PC-9 (cell line): ENCODE data around the gene C6orf136. TPM values are rescaled to one million over a fixed set of nuclear protein-coding genes. Genes with fewer than 3 reads are reported as not detected.

Source experiments
- BruUV-seq: library from RNA; stranded (reverse); fragments of 400-500 nt; replicated peaks from 2 replicates; lab custom pipeline; 2021; lab: Mats Ljungman, UMichigan
- CTCF ChIA-PET: fragments of 300-600 bp; sonication (Branson Sonifier 250); formaldehyde crosslinking; loops from one replicate; lab custom pipeline; 2022; ENCODE audit warnings: antibody characterized with exemption; lab: Charles Lee
- POLR2A ChIA-PET: fragments of 300-600 bp; sonication (Branson Sonifier 250); formaldehyde crosslinking; loops from one replicate; lab custom pipeline; 2022; ENCODE audit warnings: antibody characterized with exemption; ENCODE audit not compliant: unreplicated experiment; lab: Charles Lee
- DNase-seq, 2 experiments: peaks; one replicate each; pipeline versions ENCODE4 v3.0.0 to v3.0.0-alpha.2; 2015 to 2022; ENCODE audit warnings: mixed read lengths in 1 of 2
- H2AFZ ChIP-seq: fragments of 200-600 bp; sonication (generic); 2 replicates; pipeline ENCODE4 v1.8.1; 2017; ENCODE audit warnings: antibody characterized with exemption
- H3F3A ChIP-seq: fragments of 200-600 bp; sonication (generic); 2 replicates; pipeline ENCODE4 v1.8.1; 2017; ENCODE audit warnings: antibody characterized with exemption, mild to moderate bottlenecking, low read depth; ENCODE audit not compliant: insufficient read depth
- H3K27ac ChIP-seq: fragments of 200-600 bp; sonication (generic); 2 replicates; pipeline ENCODE4 v1.6.1; 2016; ENCODE audit warnings: mixed run types
- H3K27me3 ChIP-seq: fragments of 200-600 bp; sonication (generic); 2 replicates; pipeline ENCODE4 v1.6.1; 2016; ENCODE audit warnings: low read depth, mixed run types; ENCODE audit not compliant: insufficient read depth
- H3K36me3 ChIP-seq: fragments of 200-600 bp; sonication (generic); 2 replicates; pipeline ENCODE4 v1.6.1; 2016; ENCODE audit warnings: low read depth, mixed run types
- H3K4me1 ChIP-seq: fragments of 200-600 bp; sonication (generic); replicated peaks from 2 replicates; pipeline ENCODE4 v1.6.1; 2016; ENCODE audit warnings: mixed run types; ENCODE audit not compliant: insufficient read depth
- H3K4me2 ChIP-seq: fragments of 200-600 bp; sonication (generic); 2 replicates; pipeline ENCODE4 v1.6.1; 2017; ENCODE audit warnings: mixed run types
- H3K4me3 ChIP-seq: fragments of 200-600 bp; sonication (generic); 2 replicates; pipeline ENCODE4 v1.6.1; 2016; ENCODE audit warnings: mixed run types
- H3K79me2 ChIP-seq: fragments of 200-600 bp; sonication (generic); 2 replicates; pipeline ENCODE4 v1.6.1; 2017; ENCODE audit warnings: low read depth, mixed run types
- H3K9me2 ChIP-seq: fragments of 200-600 bp; sonication (generic); 2 replicates; pipeline ENCODE4 v1.8.1; 2017; ENCODE audit warnings: mild to moderate bottlenecking; ENCODE audit not compliant: insufficient read depth
- H3K9me3 ChIP-seq: fragments of 200-600 bp; sonication (generic); 2 replicates; pipeline ENCODE4 v1.8.1; 2016; ENCODE audit warnings: low read depth; ENCODE audit not compliant: insufficient read depth
- H4K20me1 ChIP-seq: fragments of 200-600 bp; sonication (generic); 2 replicates; pipeline ENCODE4 v1.8.1; 2017; ENCODE audit not compliant: insufficient read depth
- EZH2 ChIP-seq: fragments of 200-600 bp; sonication (generic); IDR thresholded peaks from 2 replicates; pipeline ENCODE4 v1.8.0; 2017; ENCODE audit warnings: antibody characterized with exemption, low read depth
- intact Hi-C: fragments of 100-400 bp; cut with micrococcal nuclease; formaldehyde crosslinking; loops from one replicate; pipeline ENCODE4 v1.10.0; 2022; ENCODE audit not compliant: unreplicated experiment
- total RNA-seq: library from RNA; stranded (reverse); gene quantifications from 2 replicates; pipeline ENCODE4 v1.2.3, GENCODE V29; 2021
- TF ChIP-seq, protein P1 (sequence below): fragments of 200-600 bp; sonication (generic); conservative IDR thresholded peaks from 2 replicates; pipeline ENCODE4 v1.6.1; 2017; ENCODE audit warnings: mixed run types, antibody characterized with exemption, mild to moderate bottlenecking, moderate library complexity

The C6orf136 gene
- total RNA-seq, 1 experiment from 2014 or later = 21.2 TPM

DNA sequence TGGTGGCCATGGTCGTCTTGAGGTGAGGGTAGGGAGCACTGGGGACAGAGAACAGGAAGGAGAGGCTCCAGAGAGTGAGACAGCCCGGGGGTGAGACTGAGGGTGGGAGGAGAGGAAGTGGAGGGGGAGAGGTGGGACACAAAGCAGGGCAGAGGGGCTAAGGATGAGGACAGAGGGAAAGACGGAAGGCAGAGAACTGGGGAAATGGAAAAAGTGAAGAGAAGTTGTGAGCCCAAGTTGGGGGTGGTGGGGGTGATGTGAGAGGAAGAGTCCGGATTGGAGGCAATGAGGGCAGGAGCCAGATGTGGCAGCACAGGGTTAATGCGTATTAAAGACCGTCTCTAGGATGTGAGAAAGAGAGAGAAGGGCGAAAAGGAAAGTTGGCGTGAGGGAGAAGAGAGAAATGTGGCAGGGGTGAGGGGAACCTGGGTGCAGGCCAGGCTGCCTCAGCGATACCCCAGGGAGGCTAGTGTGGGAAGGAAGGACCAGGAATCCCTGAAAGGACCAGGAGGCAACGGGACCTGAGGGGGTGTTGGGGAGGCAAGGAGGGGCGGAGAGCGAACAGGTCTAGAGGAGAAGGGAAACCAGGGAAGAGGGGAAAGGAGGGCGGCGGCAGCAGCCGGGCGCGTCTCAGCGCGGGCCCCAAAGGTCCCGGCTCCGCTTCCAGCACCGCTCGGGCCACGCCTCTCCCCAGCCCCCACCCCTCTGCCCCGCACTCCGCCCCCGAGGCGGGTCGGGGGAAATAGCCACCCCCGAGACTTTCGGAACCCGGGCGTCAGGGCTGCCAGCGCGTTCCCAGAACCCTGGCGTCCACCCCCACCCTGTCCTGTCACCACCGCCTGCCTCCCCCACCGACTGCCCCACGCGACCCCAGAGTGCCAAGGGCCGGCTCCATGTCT lies 39.3 kb downstream of the C6orf136 start, which contains the start of gene PPP1R18:
PPP1R18 (minus strand) TSS at position 637 of the 899 bp plus-strand sequence; CDS start at position 10, 627 bp downstream.
- H3K4me2 ChIP-seq = peak within 1 kb of the TSS; percentile 93
- peak within 1 kb of the TSS; percentile 72 for H3K27ac ChIP-seq
- BruUV-seq = no TSS peak
- H3K9me2 ChIP-seq = no peaks in the 10 kb centered on the region
- H3K36me3 ChIP-seq = no peaks in the 10 kb centered on the region
- no peak for TF ChIP-seq EZH2
- TF ChIP-seq, protein P1, sequence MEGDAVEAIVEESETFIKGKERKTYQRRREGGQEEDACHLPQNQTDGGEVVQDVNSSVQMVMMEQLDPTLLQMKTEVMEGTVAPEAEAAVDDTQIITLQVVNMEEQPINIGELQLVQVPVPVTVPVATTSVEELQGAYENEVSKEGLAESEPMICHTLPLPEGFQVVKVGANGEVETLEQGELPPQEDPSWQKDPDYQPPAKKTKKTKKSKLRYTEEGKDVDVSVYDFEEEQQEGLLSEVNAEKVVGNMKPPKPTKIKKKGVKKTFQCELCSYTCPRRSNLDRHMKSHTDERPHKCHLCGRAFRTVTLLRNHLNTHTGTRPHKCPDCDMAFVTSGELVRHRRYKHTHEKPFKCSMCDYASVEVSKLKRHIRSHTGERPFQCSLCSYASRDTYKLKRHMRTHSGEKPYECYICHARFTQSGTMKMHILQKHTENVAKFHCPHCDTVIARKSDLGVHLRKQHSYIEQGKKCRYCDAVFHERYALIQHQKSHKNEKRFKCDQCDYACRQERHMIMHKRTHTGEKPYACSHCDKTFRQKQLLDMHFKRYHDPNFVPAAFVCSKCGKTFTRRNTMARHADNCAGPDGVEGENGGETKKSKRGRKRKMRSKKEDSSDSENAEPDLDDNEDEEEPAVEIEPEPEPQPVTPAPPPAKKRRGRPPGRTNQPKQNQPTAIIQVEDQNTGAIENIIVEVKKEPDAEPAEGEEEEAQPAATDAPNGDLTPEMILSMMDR = no peak
- H2AFZ ChIP-seq = peak within 1 kb of the TSS; percentile 92
- H3F3A ChIP-seq = peaks cover 46% of the 10 kb centered on the region
- intact Hi-C loops = loop anchor here (2.0 kb wide), 2 partner anchors 69 to 133 kb away; partner anchors contain the start of genes MRPS18B and PPP1R10
- no peaks in the 10 kb centered on the region for H3K27me3 ChIP-seq
- no peaks in the 10 kb centered on the region for H3K9me3 ChIP-seq
- ChIA-PET CTCF (interaction anchor here (0.7 kb wide), 2 partner anchors 36 to 328 kb away, joined by 3 to 5 read pairs; no protein-coding TSS in a partner anchor), POLR2A (no interaction called here)
- H3K4me1 ChIP-seq = peaks cover 63% of the 10 kb centered on the region
- DNase-seq = peak in 1 of 2 experiments; percentile 79
- H3K79me2 ChIP-seq = peaks cover 55% of the 10 kb centered on the region
- H3K4me3 ChIP-seq = peak within 1 kb of the TSS; percentile 98
- no peaks in the 10 kb centered on the region for H4K20me1 ChIP-seq

DNA sequence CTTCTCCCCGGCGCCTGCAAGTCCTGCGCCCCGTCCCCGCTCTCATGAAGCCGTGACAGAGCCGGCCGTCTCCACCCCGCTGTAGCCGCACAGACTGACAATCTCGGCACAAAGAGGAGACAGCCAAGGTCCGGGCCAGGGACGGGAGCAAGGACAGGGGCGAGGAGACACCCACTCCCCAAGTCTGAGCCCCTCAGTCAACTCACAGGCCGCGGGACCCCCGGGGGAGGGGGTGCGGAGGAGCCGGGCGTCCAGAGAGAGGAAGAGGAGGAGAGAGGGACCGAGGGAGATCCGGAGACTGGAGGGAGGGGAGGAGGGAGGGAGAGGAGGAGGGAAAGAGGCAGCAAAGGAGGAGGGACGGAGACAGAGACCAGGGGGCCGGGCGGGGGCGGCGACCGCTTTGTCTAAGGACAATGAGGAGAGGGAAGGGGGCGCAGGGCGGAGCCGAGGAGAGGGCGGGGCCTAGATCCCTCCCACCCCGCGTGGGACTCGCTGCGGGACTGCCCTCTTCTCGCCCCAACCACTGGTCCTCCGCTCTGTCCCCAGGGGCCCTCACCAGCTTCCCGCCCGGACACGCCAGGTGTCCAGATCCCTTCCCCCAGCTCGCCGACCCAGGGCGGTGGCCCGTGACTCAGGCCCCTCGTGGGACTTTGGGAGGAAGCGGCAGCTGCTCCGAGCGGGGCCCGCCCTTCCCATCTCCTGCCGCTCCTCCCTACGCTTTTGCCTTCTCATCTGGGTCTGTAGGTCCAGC lies 40.1 kb downstream of the C6orf136 start:
- H3K4me3 ChIP-seq = peak overlapping the region; percentile 98
- intact Hi-C loops = loop anchor here (1.0 to 2.0 kb wide), 4 partner anchors 30 to 227 kb away; partner anchors contain the start of genes MDC1, MRPS18B, PPP1R10 and VARS2
- peak; percentile 80 to 98 for DNase-seq
- H3F3A ChIP-seq = peaks cover 39% of the 10 kb centered on the region
- CTCF ChIA-PET = interaction anchor here (0.6 kb wide), 1 partner anchor 66 kb away, joined by 4 read pairs; no protein-coding TSS in a partner anchor
- no TSS peak for BruUV-seq
- peak overlapping the region; percentile 93 for H3K4me2 ChIP-seq
- H3K27ac ChIP-seq = peak overlapping the region; percentile 72
- TF ChIP-seq, protein P1 = no peak
- TF ChIP-seq EZH2 = no peak
- H4K20me1 ChIP-seq = no peaks in the 10 kb centered on the region
- H3K79me2 ChIP-seq = peaks cover 47% of the 10 kb centered on the region
- H3K36me3 ChIP-seq = no peaks in the 10 kb centered on the region
- H2AFZ ChIP-seq = peak overlapping the region; percentile 92
- no peaks in the 10 kb centered on the region for H3K9me3 ChIP-seq
- POLR2A ChIA-PET = interaction anchor here (0.6 to 1.2 kb wide), 3 partner anchors 10 to 72 kb away, joined by 5 to 7 read pairs (median 6); no protein-coding TSS in a partner anchor
- H3K9me2 ChIP-seq = no peaks in the 10 kb centered on the region
- peaks cover 59% of the 10 kb centered on the region for H3K4me1 ChIP-seq
- no peaks in the 10 kb centered on the region for H3K27me3 ChIP-seq
